Measurements from ENCODE around the gene ARHGEF26.

Gene ARHGEF26

DNA sequence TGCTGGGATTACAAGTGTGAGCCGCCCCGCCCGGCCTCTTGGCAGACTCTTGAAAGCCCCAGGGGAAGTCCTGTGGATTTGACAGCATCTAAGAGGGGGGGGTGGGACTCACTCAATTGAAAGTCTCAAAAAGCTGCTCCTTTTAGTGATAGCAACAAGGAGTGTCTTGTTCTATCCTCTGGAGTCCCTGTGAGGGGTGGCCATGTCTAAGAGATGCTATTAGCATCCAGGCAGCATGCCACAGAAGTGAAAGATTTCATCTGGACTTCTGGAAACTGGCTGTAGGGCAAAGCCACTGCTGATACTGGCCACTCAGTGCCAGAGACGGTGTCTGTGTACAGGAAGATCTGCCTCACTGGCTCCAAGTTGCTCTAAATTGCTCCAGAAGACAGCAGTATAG is 129.1 kb downstream of the ARHGEF26 start:
- no peak for DNase-seq
- Histone ChIP-seq H3K4me2 (ENCODE audit: insufficient read depth, low read length) (no peak overlapping the region), H3K36me3 (ENCODE audit: insufficient read depth, low read length) (peaks cover 14% of the 10 kb centered on the region; the same call in 1 of the 2 replicates), H3K27ac (ENCODE audit: low read length) (no peak overlapping the region), H3K9me3 (ENCODE audit: insufficient read depth, low read length, severe bottlenecking) (no peaks in the 10 kb centered on the region), H3K4me3 (ENCODE audit: low read depth in 1 of 2, low read length in 2 of 2) (no peak overlapping the region), H3K9ac (ENCODE audit: low read depth, low read length) (no peak overlapping the region), H4K20me1 (ENCODE audit: insufficient read depth, low read length) (no peaks in the 10 kb centered on the region), H3K79me2 (ENCODE audit: insufficient read depth, low read length) (no peaks in the 10 kb centered on the region), H2AFZ (ENCODE audit: low read depth, low read length) (no peak overlapping the region), H3K4me1 (ENCODE audit: insufficient read depth, low read length) (no peaks in the 10 kb centered on the region), H3K27me3 (ENCODE audit: insufficient read depth, low read length, poor library complexity) (no peaks in the 10 kb centered on the region)
- TF ChIP-seq EZH2 (IDR thresholded peaks at IDR 0.05; ENCODE audit: borderline replicate concordance, low read depth, low read length, severe bottlenecking): no peak
- TF ChIP-seq, protein P1, sequence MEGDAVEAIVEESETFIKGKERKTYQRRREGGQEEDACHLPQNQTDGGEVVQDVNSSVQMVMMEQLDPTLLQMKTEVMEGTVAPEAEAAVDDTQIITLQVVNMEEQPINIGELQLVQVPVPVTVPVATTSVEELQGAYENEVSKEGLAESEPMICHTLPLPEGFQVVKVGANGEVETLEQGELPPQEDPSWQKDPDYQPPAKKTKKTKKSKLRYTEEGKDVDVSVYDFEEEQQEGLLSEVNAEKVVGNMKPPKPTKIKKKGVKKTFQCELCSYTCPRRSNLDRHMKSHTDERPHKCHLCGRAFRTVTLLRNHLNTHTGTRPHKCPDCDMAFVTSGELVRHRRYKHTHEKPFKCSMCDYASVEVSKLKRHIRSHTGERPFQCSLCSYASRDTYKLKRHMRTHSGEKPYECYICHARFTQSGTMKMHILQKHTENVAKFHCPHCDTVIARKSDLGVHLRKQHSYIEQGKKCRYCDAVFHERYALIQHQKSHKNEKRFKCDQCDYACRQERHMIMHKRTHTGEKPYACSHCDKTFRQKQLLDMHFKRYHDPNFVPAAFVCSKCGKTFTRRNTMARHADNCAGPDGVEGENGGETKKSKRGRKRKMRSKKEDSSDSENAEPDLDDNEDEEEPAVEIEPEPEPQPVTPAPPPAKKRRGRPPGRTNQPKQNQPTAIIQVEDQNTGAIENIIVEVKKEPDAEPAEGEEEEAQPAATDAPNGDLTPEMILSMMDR (IDR thresholded peaks at IDR 0.05; ENCODE audit: borderline replicate concordance, extremely low read depth, low read length, poor library complexity, severe bottlenecking): no peak
- ATAC-seq (ENCODE audit: insufficient read depth, low read depth): no peak

DNA sequence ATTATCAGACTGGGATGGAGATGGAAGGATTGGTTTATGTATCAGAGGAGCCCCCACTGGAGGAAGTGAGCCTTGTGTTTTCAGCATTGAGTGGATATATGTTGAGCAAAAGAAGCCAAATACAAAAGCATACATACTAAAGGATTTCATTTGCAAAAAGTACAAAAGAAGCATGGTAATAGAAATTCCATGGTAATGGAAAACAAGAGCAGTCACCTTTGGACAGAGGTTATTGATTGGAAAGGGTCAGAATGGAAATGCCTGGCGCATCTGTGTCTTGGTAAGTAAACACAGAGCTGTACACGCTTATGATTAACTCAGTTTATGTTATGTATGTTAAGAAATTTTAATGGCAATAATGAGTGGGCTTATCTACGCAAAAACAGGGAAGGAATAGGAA is 130.4 kb downstream of the ARHGEF26 start:
- Histone ChIP-seq H3K27ac (ENCODE audit: low read length) (no peak overlapping the region), H3K79me2 (ENCODE audit: insufficient read depth, low read length) (no peaks in the 10 kb centered on the region), H3K9ac (ENCODE audit: low read depth, low read length) (no peak overlapping the region), H3K9me3 (ENCODE audit: insufficient read depth, low read length, severe bottlenecking) (no peaks in the 10 kb centered on the region), H2AFZ (ENCODE audit: low read depth, low read length) (no peak overlapping the region), H3K27me3 (ENCODE audit: insufficient read depth, low read length, poor library complexity) (no peaks in the 10 kb centered on the region), H3K4me3 (ENCODE audit: low read depth in 1 of 2, low read length in 2 of 2) (no peak overlapping the region), H3K4me1 (ENCODE audit: insufficient read depth, low read length) (no peaks in the 10 kb centered on the region), H3K36me3 (ENCODE audit: insufficient read depth, low read length) (peaks cover 16% of the 10 kb centered on the region; the same call in 1 of the 2 replicates), H4K20me1 (ENCODE audit: insufficient read depth, low read length) (no peaks in the 10 kb centered on the region), H3K4me2 (ENCODE audit: insufficient read depth, low read length) (no peak overlapping the region)
- ATAC-seq (ENCODE audit: insufficient read depth, low read depth) (no peak), DNase-seq (no peak)
- TF ChIP-seq, protein P1 (IDR thresholded peaks at IDR 0.05; ENCODE audit: borderline replicate concordance, extremely low read depth, low read length, poor library complexity, severe bottlenecking): no peak
- no peak for TF ChIP-seq EZH2 (IDR thresholded peaks at IDR 0.05; ENCODE audit: borderline replicate concordance, low read depth, low read length, severe bottlenecking)

DNA sequence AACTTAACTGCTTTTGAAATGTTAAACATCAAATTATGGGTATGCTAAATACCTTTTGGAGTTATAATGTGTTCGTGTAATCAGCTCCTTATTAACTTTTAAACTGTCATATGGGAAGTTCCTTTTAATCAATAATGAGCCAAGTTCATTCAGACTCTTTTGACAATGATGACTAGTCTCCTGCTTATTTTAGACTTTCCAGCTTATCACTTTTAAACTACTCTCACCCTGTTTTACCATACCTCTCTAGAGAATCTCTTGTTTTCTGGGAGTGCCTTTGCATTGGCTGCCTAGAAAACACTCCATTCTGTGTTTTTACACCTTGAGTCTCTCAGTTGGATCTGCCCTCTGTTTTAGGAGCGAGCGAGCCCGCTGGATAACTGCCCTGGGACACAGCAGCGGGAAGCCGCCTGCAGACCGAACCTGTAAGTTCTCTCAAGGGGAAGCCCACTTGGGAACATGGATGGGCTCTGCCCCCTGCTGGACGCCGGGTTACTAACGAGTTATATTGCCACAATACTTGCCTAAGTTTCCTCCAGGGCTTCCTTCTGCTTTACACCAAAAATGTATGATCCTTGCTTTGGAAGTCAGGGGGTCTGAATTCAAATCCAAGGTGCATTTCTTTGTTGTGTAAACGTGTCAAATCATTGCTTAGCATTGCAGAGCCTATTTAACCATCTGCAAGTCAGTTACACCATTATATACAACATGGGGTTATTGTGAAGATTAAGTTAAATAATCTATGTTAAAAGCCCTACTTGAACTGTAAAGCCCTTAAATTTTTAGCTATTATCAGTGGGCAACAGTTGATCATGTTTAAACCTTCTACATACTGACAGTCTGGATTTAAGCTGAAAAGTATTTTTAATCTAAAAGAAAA is 131.8 kb downstream of the ARHGEF26 start:
- H3K27ac ChIP-seq (ENCODE audit: low read length): no peak overlapping the region

More for the DNA sequence above, 131.8 kb downstream of the ARHGEF26 start:
- Histone ChIP-seq H3K4me1 (ENCODE audit: insufficient read depth, low read length) (no peaks in the 10 kb centered on the region), H4K20me1 (ENCODE audit: insufficient read depth, low read length) (no peaks in the 10 kb centered on the region), H3K79me2 (ENCODE audit: insufficient read depth, low read length) (no peaks in the 10 kb centered on the region), H3K9ac (ENCODE audit: low read depth, low read length) (no peak overlapping the region), H3K9me3 (ENCODE audit: insufficient read depth, low read length, severe bottlenecking) (no peaks in the 10 kb centered on the region), H3K4me2 (ENCODE audit: insufficient read depth, low read length) (no peak overlapping the region), H3K36me3 (ENCODE audit: insufficient read depth, low read length) (peaks cover 28% of the 10 kb centered on the region; the same call in 1 of the 2 replicates), H3K4me3 (ENCODE audit: low read depth in 1 of 2, low read length in 2 of 2) (no peak overlapping the region), H2AFZ (ENCODE audit: low read depth, low read length) (no peak overlapping the region), H3K27me3 (ENCODE audit: insufficient read depth, low read length, poor library complexity) (no peaks in the 10 kb centered on the region)
- TF ChIP-seq EZH2 (IDR thresholded peaks at IDR 0.05; ENCODE audit: borderline replicate concordance, low read depth, low read length, severe bottlenecking): no peak
- TF ChIP-seq, protein P1 (IDR thresholded peaks at IDR 0.05; ENCODE audit: borderline replicate concordance, extremely low read depth, low read length, poor library complexity, severe bottlenecking): peak; percentile 82
- peak; percentile 82 for ATAC-seq (ENCODE audit: insufficient read depth, low read depth)
- peak; percentile 70 for DNase-seq

All from DND-41 (cell line).